ENCODE results near the gene CEACAM21. TPM values are rescaled to one million over a fixed set of nuclear protein-coding genes. Genes with fewer than 3 reads are reported as not detected.
A peak's percentile ranks its signal among the peaks of the same experiment; 100 is the strongest.

Gene CEACAM21
- total RNA-seq = 10 to 100 TPM; 41.8 to 49.4 TPM

- POLR2A ChIA-PET = no interaction called here
- CTCF ChIA-PET = interaction anchor here (0.6 to 2.5 kb wide), 8 partner anchors 10 to 283 kb away, joined by 3 to 17 read pairs (median 4); no protein-coding TSS in a partner anchor
- peak; percentile 72 for DNase-seq
- ATAC-seq = peak; percentile 99
- peaks cover 22% of the 10 kb centered on the region for H3K36me3 Mint-ChIP-seq (ENCODE audit: low read depth)
- H3K27ac Mint-ChIP-seq = peak within 1 kb of the TSS; percentile 78
- H3K9me3 Mint-ChIP-seq (ENCODE audit: insufficient read depth) = peaks cover 11% of the 10 kb centered on the region
- peaks cover 21% of the 10 kb centered on the region for H3K4me1 Mint-ChIP-seq (ENCODE audit: low read depth)
- peak within 1 kb of the TSS; percentile 61 for H3K4me3 Mint-ChIP-seq
- H3K27me3 Mint-ChIP-seq (ENCODE audit: low read depth) = peaks cover 5% of the 10 kb centered on the region
Observed at GRCh38 chr19:41575998-41576397, at the start of gene CEACAM21. Gene CEACAM21 (plus strand): TSS chr19:41576166. CDS start chr19:41576275, 109 bp downstream.

GRCh38 chr19:41527089-41527488 is 48.9 kb upstream of the CEACAM21 start:
- Mint-ChIP-seq H3K4me3 (no peak overlapping the region), H3K4me1 (ENCODE audit: low read depth) (peaks cover 50% of the 10 kb centered on the region)

GRCh38 chr19:41528106-41528505 is 47.9 kb upstream of the CEACAM21 start:
- ATAC-seq (no peak), DNase-seq (no peak)
- Mint-ChIP-seq H3K27ac (no peak overlapping the region), H3K9me3 (ENCODE audit: insufficient read depth) (peaks cover 14% of the 10 kb centered on the region), H3K27me3 (ENCODE audit: low read depth) (peaks cover 41% of the 10 kb centered on the region), H3K4me1 (ENCODE audit: low read depth) (peaks cover 47% of the 10 kb centered on the region), H3K36me3 (ENCODE audit: low read depth) (peaks cover 25% of the 10 kb centered on the region), H3K4me3 (no peak overlapping the region)
- ChIA-PET CTCF (interaction anchor here (0.9 to 13.1 kb wide), 3 partner anchors 31 to 89 kb away, joined by 3 to 111 read pairs (median 4); partner anchors contain the start of gene DMAC2), POLR2A (no interaction called here)

More at GRCh38 chr19:41527089-41527488, 48.9 kb upstream of the CEACAM21 start:
- ATAC-seq = no peak
- H3K36me3 Mint-ChIP-seq (ENCODE audit: low read depth) = peaks cover 25% of the 10 kb centered on the region
- no peak for DNase-seq
- no peak overlapping the region for H3K27ac Mint-ChIP-seq
- H3K27me3 Mint-ChIP-seq (ENCODE audit: low read depth) = peaks cover 41% of the 10 kb centered on the region
- ChIA-PET CTCF (no interaction called here), POLR2A (no interaction called here)
- H3K9me3 Mint-ChIP-seq (ENCODE audit: insufficient read depth) = peaks cover 14% of the 10 kb centered on the region

- peaks cover 25% of the 10 kb centered on the region for H3K36me3 Mint-ChIP-seq (ENCODE audit: low read depth)
- peaks cover 40% of the 10 kb centered on the region for H3K27me3 Mint-ChIP-seq (ENCODE audit: low read depth)
- CTCF ChIA-PET = interaction anchor here (1.2 to 13.1 kb wide), 7 partner anchors 12 to 90 kb away, joined by 3 to 111 read pairs (median 8); partner anchors contain the start of gene DMAC2
- DNase-seq (no peak), ATAC-seq (peak; percentile 11)
- H3K4me1 Mint-ChIP-seq (ENCODE audit: low read depth) = peaks cover 60% of the 10 kb centered on the region
- no peak overlapping the region for H3K4me3 Mint-ChIP-seq
- H3K27ac Mint-ChIP-seq = no peak overlapping the region
- POLR2A ChIA-PET = no interaction called here
- peaks cover 14% of the 10 kb centered on the region for H3K9me3 Mint-ChIP-seq (ENCODE audit: insufficient read depth)
Observed at GRCh38 chr19:41529484-41530183, 46.3 kb upstream of the CEACAM21 start.

GRCh38 chr19:41530184-41530534 is 45.8 kb upstream of the CEACAM21 start:
- Mint-ChIP-seq H3K4me1 (ENCODE audit: low read depth) (peaks cover 65% of the 10 kb centered on the region), H3K4me3 (no peak overlapping the region), H3K9me3 (ENCODE audit: insufficient read depth) (peaks cover 14% of the 10 kb centered on the region), H3K36me3 (ENCODE audit: low read depth) (peaks cover 25% of the 10 kb centered on the region), H3K27me3 (ENCODE audit: low read depth) (peaks cover 35% of the 10 kb centered on the region), H3K27ac (peak overlapping the region; percentile 26)
- ATAC-seq (no peak), DNase-seq (no peak)
- ChIA-PET CTCF (interaction anchor here (1.2 to 13.1 kb wide), 6 partner anchors 9 to 82 kb away, joined by 3 to 111 read pairs (median 10); no protein-coding TSS in a partner anchor), POLR2A (no interaction called here)

GRCh38 chr19:41530761-41531301 is 45.1 kb upstream of the CEACAM21 start:
- Mint-ChIP-seq H3K27ac (peak overlapping the region; percentile 26), H3K4me1 (ENCODE audit: low read depth) (peaks cover 69% of the 10 kb centered on the region), H3K9me3 (ENCODE audit: insufficient read depth) (peaks cover 14% of the 10 kb centered on the region), H3K36me3 (ENCODE audit: low read depth) (peaks cover 25% of the 10 kb centered on the region), H3K27me3 (ENCODE audit: low read depth) (peaks cover 31% of the 10 kb centered on the region), H3K4me3 (peak overlapping the region; percentile 73)
- DNase-seq (no peak), ATAC-seq (peak; percentile 8)
- POLR2A ChIA-PET = interaction anchor here (0.5 to 1.6 kb wide), 5 partner anchors 15 to 326 kb away, joined by 3 to 9 read pairs (median 7); no protein-coding TSS in a partner anchor
- CTCF ChIA-PET = interaction anchor here (0.8 to 13.1 kb wide), 11 partner anchors 9 to 83 kb away, joined by 3 to 111 read pairs (median 6); no protein-coding TSS in a partner anchor

- Mint-ChIP-seq H3K4me3 (peak overlapping the region; percentile 73), H3K27ac (peak overlapping the region; percentile 80), H3K27me3 (ENCODE audit: low read depth) (peaks cover 26% of the 10 kb centered on the region), H3K36me3 (ENCODE audit: low read depth) (peaks cover 25% of the 10 kb centered on the region), H3K9me3 (ENCODE audit: insufficient read depth) (peaks cover 14% of the 10 kb centered on the region), H3K4me1 (ENCODE audit: low read depth) (peaks cover 69% of the 10 kb centered on the region)
- ATAC-seq = peak; percentile 75
- DNase-seq = peak; percentile 88
- ChIA-PET CTCF (interaction anchor here (0.8 to 13.1 kb wide), 17 partner anchors 8 to 100 kb away, joined by 3 to 111 read pairs (median 5); partner anchors contain the start of gene CEACAM21), POLR2A (interaction anchor here (0.9 to 1.6 kb wide), 5 partner anchors 14 to 83 kb away, joined by 3 to 9 read pairs (median 7); no protein-coding TSS in a partner anchor)
Observed at GRCh38 chr19:41531438-41532311, 44.3 kb upstream of the CEACAM21 start.

GRCh38 chr19:41532526-41532925 is 43.4 kb upstream of the CEACAM21 start:
- ChIA-PET POLR2A (interaction anchor here (1.6 kb wide), 1 partner anchor 17 kb away, joined by 9 read pairs; no protein-coding TSS in a partner anchor), CTCF (interaction anchor here (0.6 to 13.1 kb wide), 12 partner anchors 10 to 101 kb away, joined by 3 to 111 read pairs (median 5); partner anchors contain the start of gene CEACAM21)
- H3K27ac Mint-ChIP-seq = no peak overlapping the region
- ATAC-seq (no peak), DNase-seq (no peak)
- peak overlapping the region; percentile 73 for H3K4me3 Mint-ChIP-seq
- H3K4me1 Mint-ChIP-seq (ENCODE audit: low read depth) = peaks cover 69% of the 10 kb centered on the region
- H3K9me3 Mint-ChIP-seq (ENCODE audit: insufficient read depth) = peaks cover 14% of the 10 kb centered on the region
- H3K27me3 Mint-ChIP-seq (ENCODE audit: low read depth) = peaks cover 17% of the 10 kb centered on the region
- peaks cover 27% of the 10 kb centered on the region for H3K36me3 Mint-ChIP-seq (ENCODE audit: low read depth)

GRCh38 chr19:41533671-41534215 is 42.2 kb upstream of the CEACAM21 start:
- Mint-ChIP-seq H3K4me3 (peak overlapping the region; percentile 34), H3K27me3 (ENCODE audit: low read depth) (peaks cover 17% of the 10 kb centered on the region), H3K36me3 (ENCODE audit: low read depth) (peaks cover 27% of the 10 kb centered on the region), H3K9me3 (ENCODE audit: insufficient read depth) (peaks cover 14% of the 10 kb centered on the region), H3K27ac (peak overlapping the region; percentile 48), H3K4me1 (ENCODE audit: low read depth) (peaks cover 65% of the 10 kb centered on the region)
- CTCF ChIA-PET = interaction anchor here (0.8 to 13.1 kb wide), 6 partner anchors 8 to 94 kb away, joined by 4 to 111 read pairs (median 10); partner anchors contain the start of gene DMAC2
- ATAC-seq (no peak), DNase-seq (no peak)
- POLR2A ChIA-PET = no interaction called here

GRCh38 chr19:41535029-41535622 is 40.8 kb upstream of the CEACAM21 start:
- peak overlapping the region; percentile 72 for H3K4me3 Mint-ChIP-seq
- peaks cover 9% of the 10 kb centered on the region for H3K27me3 Mint-ChIP-seq (ENCODE audit: low read depth)
- H3K27ac Mint-ChIP-seq = peak overlapping the region; percentile 80
- DNase-seq (no peak), ATAC-seq (peak; percentile 43)
- CTCF ChIA-PET = interaction anchor here (3.5 to 13.1 kb wide), 2 partner anchors 35 to 87 kb away, joined by 16 to 111 read pairs; no protein-coding TSS in a partner anchor
- peaks cover 52% of the 10 kb centered on the region for H3K4me1 Mint-ChIP-seq (ENCODE audit: low read depth)
- H3K9me3 Mint-ChIP-seq (ENCODE audit: insufficient read depth) = peaks cover 4% of the 10 kb centered on the region
- POLR2A ChIA-PET = no interaction called here
- H3K36me3 Mint-ChIP-seq (ENCODE audit: low read depth) = peaks cover 14% of the 10 kb centered on the region
